Midbrain (tissue), 1 donor: ENCODE data around the gene JAG2.

Source experiments
- DNase-seq: peaks from one replicate; lab custom pipeline; 2025; lab: John Stamatoyannopoulos, UW

The JAG2 gene

DNA sequence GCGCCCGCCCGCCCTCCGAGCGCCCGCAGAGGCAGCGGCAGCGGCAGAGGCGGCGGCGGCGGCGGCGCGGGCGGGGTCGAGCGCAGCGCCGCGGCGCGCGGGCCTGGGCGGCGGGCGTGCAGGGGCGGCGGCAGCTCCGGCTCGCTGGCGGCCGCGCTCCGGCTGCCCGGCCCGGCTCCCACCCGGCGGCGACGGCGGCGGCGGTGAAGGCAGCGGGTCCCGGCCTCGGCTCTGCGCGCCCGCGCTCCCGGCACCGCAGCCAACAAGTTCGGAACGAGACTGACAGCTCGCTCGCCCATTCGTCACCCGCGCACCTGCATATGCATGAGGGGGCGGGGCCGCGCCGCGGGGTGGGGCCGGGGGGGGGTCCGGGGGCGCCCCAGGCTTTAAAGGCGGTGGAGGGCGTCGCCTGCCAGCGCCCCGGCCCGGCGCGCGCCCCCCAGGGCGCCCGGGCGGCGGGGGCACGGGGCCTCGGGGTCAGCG is at the start of gene JAG2:
TSS of gene JAG2 (minus strand) at position 281 of the 483 bp plus-strand sequence. CDS start 356 bp downstream, outside the sequence.
- no peak for DNase-seq

DNA sequence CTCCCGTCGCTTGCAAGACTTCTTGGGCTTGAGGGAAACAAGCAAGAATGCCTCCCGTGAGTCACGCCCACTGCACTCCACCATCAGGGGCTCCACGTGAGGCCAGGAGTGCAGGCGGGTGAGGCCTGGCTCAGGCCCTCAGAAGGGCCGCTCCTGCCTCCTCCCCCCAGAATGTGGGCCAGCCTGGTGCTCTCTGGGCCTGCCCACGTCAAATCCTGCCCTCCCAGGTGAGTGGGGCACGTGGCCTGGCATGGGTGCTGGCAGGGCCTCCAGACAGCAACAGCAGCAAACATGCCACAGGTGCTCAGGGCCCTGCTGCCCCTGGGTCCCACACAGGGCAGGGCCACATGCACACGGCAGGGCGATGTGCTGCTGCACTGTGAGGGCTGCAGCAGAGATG is 49.2 kb upstream of the JAG2 start:
- no peak for DNase-seq

DNA sequence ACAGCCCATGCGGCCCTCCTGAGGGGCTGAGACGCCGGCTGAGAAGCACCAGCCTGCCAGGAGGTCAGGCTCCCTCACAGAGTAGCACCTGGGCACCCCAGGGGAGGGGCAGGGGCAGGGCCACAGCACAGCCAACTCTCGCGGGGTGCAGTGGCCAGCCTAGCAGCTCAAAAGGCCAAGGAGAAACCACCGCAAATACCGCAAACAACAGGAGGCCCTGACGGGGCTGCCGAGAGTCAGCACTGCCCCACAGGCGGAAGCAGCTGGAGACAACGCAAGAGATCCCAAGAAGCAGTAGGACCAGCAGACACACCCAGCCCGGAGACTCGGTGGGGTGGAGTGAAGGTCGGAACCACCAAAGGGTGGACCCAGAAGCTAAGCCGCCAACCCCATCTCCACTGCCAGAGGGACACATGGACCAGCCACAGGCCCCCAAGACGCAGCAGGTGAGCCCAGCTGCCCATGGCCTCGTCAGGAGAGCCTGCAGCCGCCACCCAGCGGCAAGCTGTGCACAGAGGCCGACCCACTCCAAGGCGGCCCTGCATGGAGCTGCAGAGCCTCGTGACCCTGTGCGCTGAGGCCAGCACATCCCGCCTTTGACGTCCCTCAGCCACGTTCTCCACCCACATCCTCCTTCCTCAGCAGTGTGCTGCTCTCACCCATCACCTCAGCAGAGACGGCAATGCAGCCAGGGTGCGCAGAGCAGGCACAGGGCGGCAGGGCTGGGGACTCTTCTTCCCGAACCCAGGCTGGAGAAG is 48.1 kb upstream of the JAG2 start:
- no peak for DNase-seq

DNA sequence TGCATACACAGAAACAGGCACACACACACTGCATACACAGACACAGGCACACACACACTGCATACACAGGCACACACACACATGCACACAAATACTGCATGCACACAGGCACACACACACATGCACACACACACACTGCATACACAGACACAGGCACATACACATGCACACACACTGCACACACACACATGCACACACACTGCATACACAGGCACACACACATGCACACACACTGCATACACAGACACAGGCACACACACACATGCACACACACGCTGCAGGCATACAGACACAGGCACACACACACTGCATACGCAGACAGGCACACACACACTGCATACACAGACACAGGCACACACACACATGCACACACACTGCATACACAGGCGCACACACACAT is 47.0 kb upstream of the JAG2 start:
- DNase-seq: no peak

DNA sequence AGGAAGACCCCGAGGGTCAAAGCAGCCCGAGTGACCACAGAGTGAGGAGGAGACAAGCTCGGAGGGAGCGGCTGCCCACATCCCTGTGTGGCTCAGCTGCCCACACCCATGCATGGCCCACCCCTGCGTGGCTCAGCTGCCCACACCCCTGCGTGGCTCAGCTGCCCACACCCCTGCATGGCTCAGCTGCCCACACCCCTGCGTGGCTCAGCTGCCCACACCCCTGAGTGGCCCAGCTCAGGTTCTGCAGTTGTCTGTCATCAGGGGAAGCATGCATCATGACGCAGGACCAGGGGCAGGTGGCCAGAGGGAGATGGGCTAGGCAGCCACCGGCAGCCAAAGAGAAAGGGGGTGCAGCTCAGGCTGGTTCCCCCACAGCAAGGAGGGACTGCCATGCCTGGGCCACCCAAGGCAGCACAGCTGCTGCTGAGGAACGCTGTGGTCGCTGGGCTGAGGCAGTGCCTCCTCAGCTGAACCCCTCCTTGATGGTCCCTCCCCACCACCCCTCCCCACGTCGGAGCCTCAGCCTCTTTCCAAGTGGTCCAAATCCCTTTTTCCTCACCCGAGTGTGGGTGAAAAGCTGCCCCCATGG is 45.8 kb upstream of the JAG2 start:
- no peak for DNase-seq

DNA sequence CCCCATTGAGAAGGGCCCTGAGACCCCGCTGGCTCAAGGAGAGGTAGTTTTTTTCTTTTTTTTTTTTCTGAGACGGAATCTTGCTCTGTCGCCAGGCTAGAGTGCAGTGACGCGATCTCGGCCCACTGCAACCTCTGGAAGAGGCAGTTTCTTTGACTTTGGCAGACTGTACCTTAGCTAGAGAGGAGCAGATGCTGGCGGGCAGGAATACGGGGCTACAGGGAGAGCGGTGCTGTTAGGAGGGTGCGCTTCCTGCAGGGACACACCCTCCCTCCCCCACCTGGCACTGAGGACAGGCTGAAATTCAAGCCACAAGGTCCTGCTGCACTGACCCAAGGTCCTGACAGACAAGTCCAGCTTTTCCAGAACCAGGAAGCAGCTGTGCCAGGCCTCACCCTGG is 44.8 kb upstream of the JAG2 start:
- DNase-seq: no peak

DNA sequence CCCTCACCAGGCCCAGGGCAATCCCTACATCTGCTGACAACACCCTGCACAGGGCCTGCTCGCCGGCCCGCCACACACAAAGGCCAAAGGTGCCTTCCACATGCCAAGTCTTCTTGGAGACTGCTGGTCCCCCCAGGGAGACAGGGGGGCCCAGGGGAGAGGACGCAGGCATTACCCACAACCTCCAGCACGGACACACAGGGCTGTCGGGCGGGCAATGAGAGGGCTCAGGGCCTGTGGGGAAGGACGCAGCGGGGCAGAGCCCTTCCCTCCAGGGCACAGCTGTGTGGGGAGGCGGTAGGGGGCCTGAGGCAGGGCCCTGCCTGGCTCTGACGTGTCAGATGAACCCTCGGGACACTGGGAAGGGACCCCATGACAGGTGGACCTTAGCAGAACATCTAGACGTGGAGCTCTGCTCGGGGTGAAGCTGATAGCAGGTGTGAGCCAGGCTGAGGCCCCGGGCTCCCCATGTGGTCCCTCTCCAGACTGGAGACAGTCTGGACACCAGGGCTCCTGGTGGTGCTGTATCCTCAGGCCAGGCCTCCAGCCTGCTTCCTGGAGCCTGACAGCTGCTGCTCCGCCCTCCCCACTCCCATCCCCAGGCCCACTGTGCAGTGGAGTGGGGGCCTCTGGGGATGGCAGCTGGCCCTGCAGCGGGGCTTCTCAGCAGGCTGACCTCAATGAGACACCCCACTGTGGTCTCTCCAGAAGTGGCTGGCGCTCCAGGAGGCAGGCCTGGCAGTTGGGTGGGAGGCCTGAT is 44.1 kb upstream of the JAG2 start:
- no peak for DNase-seq

DNA sequence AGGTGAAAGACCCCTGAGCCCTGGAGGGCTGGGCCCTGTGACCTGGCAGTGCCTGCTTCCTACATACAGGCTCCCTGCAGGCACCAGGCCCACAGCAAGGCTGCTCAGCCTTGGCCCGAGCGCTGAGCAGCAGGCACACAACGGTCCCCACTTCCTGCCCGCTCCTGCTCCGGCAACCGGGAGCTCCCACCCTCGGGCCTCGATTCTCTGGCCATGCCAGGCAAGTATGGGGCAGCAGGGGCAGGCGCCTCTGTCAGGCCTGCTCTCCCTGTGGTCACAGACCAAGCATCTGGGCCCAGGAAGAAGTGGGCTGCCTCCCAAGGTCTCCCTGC is 43.1 kb upstream of the JAG2 start:
- DNase-seq: no peak

DNA sequence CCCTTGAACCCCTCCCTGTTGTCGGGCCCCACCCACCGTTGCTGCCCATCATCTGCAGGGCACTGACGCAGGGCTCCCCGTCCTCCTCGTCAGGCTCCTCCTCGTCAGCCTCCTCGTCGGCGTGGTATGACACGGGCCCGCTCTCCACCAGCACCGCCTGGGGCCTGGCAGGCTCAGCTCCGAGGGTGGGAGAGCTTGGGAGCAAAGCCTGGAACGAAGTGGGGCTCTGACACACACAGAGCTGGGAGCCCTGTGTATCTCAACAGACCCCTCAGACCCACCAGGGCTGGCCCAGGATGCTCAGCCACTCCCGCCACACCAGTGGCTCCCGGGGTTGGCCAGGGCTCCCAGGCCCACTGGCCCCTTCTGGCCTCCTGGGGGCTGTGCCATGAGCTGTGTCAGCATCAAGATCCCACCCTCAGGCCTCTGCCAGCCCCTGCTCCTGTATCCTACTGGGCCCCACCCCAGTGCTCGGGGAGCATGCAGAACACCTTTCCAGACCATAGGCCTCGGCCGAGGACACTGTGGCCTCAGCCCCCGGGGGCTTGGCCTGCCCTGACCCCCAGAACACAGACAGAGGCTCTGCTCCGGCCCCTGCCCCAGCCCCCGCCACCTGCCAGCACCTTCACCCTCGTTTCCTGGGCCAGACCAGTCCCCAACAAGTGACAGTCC is 42.6 kb upstream of the JAG2 start:
- DNase-seq: no peak

DNA sequence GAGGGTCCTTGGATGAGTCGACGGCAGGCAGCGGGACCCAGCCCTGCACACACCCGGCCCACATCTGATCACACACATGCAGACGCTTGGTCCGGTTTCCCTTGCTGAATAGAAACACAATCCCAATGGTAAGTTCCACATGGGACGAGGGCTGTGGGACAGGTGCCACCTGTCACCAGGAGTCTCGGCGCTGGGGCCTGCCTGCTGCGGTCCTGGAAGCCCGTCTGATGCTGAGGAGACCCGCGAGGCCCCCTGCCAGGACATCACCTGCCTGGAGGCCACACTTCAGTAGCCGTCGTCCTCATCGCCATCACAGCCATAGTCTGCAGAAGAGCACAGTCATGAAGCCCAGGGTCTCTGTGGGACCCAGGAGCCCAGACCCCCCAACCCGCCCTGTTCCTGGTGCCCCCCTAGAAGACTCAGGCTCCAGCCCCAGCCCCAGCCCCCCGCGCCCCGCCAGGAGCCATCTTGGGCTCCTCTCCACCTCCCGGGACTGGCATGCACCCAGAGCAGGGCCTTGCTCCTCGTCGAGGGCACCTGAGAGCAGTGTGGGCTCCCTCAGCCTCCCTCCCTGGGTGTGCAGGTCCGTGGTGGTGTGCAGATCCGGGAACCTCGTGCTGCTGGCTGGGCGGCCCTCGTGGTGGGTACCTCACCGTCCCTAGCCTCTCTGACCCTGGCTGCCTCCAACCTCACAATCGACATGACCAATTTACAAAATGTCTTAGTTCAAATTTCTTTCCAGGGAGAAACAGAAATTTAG is 41.9 kb upstream of the JAG2 start:
- DNase-seq: no peak

DNA sequence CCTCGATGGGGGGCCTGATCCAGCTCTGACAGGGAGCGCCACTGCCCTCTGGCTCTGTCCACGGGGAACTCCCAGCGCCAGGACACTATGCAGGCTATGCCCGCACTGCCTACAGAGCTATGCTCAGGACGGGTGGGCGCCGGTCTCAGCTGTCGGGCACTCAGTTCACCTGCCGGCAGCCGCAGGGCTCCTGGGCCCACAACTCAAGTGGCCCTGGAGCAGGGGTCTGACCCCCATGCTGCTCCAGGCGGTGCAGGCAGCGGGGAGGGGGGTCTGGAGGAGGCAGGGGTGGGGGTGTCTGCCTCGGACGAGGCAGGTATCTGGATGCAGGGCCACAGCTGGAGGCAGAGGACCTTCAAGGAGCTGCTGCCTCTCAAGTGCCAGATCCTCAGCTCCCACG is 41.1 kb upstream of the JAG2 start:
- no peak for DNase-seq

DNA sequence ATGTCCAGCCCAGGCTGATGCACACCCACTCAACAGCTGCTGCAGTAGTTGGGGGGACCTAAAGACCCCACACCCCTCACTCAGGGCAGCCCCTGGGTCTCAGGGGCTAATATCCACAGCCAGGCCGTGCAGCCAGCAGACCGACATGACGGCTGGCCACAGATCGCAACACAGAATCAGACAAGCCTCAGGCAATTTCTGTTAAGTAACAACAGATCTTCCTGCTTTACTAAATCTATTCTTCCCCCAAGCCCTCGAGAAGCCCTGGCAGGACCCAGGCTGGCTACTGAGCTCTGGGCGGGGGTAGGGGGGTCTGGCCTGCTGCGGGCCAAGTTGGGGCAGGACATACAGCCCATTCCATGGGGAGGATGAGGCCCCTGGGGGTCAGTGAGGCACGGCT is 40.5 kb upstream of the JAG2 start:
- no peak for DNase-seq

DNA sequence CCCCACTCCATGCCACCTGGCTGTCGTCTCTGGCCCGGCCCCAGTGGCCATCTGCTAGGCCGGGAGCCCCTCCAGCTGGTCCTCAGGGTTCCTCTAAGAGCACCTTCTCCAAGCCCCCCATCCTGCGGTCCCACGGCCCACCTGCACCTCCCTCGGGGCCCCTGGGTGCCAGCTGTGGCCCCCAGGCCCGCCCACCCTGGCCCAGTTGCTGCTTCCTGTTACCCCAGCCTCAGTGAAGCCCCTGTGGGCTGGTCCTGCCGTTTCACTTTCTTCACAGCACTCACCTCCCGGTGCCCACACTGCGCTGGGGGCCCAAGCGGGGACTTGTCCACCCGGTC is 40.1 kb upstream of the JAG2 start:
- DNase-seq: no peak

DNA sequence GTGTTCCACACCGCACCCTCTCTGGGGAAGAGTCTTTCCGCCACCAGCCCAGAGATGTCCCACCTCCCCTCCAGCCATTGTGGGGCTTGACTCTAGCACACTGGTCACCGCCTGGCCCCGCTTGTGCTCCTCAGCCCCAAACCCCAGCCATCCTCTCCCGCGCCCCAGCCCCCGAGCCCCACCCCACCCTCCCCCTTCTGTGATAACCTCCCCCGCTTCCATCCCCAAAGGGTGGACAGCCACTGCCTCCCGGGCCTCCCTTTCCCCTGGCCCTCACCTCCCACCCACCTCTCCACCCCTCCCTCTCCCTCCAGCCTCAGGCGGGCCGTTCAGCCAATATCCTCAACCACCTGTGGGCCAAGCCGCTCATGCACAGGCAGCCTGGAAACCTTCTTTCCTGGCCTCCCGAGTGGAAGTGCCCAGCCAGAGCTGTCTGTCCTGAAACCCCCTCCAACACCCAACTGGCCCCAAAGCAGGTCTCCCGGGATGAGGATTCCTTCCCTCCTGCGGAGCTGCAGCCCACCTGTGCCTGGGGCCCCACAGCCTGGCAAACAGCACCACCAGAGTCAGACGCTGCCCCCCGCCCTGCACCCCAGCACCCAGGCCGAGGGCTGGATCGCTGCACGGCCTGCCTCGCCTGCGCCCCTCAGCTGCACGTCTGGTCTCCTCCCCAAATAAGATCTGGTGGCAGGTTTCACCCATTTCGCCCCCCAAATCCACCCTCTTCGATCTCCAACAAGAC is 39.6 kb upstream of the JAG2 start:
- DNase-seq: no peak

DNA sequence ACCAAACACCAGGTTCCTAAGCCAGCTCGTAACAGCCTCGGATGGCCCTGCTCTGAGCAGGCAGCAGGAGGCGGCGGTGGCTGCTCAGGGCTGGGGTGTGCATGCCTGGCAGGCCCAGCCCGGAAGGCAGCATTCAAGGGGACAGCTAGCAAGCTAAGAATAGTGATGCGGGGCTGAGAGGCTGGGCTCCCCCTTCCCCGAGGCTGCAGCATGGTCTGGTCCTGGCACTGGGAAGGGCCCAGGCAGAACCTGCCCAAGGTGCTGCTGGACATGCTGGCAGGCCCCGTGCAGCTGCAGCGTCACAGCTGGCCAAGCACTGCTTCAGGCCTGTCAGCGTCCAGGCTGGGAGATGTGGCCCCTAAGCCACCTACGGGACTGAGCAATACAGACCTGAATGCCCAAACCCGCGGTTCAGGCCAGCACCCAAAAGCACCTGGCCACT is 38.9 kb upstream of the JAG2 start:
- no peak for DNase-seq

DNA sequence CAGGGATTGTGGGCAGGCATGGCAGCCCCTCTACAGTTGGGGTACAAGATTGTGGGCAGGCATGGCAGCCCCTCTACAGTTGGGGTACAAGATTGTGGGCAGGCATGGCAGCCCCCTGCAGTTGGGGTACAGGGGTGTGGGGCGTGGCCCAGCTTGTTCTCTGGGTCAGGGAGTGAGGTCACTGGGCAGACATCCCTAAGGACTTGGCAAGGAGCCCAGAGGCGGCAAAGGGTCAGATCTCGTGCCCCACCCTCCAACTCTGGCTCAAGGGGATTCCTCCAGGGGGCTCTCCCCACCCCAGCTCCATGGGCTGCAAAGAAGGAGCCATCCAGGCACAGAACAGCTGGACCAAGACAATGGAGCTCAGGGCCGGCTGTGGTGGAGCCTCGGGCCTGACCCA is 38.3 kb upstream of the JAG2 start:
- no peak for DNase-seq

DNA sequence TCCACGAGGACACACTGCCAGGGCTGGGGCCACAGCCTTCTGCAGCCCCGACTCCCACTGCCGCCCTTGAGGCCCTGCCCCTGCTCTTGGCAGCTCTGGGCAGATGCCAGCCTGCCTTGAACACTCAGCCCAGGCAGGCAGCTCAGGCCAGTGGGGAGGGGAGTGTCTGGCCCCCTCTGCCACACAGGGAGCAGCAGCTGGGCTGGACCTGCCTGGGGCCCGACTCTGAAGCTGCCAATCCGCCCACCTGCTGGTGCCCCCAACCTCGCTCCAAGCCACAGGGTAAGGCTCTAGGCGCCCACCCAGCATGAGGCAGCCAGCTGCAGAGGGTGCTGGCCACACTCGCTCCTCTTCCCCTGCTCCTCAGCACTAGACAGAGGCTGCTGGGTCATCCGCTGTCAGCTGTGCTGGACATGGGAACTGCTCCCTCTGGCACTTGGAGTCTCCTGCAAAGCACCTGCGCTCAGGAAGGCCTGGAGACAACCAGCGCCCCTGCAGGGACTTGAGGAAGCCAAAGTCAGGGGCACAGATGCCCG is 37.2 kb upstream of the JAG2 start:
- no peak for DNase-seq

DNA sequence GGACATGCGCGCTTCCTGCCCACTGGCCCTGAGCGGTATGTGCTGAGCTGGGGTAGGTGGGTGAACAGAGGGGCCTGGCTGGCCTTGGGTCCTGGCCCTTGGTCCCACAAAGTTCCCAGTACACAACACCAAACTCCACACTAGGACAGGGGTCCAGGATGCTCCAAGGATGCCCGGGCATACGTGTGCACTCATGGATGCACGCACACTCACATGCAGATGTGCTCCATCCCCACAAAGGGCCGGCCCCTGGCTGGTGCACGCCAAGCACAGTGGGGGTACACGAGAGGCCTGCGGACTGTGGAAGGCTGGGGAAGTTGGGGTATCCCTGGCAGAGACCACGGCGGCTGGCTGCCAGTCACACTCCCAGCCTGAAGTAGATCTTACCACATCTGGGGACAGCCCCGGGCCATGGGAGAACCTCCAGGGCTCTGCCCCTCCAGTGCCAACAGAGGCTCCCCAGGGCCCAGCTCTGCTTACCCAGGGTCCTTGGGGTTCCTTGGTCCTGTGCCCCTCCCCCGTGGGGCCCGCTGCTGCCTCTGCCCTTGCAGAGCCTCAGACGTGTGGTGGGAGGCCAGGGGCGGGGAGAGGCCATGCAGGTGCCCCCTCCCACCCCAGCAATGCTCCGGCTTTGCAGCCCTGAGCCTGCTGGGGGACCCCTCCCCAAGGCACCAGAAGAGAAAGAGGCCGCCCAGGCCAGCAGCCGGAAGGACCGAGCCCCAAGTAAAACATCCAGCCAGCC is 36.5 kb upstream of the JAG2 start:
- no peak for DNase-seq

DNA sequence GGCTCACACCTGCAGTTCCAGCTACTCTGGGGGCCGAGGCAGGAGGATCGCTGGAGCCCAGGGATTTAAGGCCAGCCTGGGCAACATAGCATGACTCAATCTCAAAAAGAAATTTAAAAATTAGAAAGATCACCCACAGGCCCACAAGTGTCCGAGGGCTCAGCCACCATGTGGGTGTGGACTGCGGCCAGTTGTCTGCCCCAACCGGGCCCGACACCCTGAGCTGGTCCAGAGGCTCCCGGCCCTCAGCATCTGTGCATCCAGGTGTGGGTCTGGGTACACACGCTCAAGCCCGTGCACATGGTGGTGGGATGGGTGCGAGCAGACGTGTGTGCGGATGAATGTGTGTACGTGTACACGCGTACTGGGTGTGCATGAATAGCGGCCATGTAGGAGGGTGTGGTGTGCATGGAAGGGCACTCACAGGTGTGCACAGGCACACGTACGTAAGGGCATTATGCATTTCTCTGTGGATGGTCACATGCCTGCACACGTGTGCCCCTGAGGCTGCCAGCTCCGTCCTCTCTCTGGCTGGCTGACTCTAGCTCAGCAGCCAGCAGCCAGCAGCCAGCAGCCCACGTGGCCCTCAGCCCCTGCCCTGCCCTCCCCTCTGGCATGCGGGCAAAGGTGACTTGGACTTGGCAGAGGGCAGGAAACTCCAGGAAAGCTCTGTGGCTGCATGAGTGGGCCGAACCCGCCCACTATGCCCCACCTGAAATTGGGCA is 35.8 kb upstream of the JAG2 start:
- peak; percentile 82 for DNase-seq

DNA sequence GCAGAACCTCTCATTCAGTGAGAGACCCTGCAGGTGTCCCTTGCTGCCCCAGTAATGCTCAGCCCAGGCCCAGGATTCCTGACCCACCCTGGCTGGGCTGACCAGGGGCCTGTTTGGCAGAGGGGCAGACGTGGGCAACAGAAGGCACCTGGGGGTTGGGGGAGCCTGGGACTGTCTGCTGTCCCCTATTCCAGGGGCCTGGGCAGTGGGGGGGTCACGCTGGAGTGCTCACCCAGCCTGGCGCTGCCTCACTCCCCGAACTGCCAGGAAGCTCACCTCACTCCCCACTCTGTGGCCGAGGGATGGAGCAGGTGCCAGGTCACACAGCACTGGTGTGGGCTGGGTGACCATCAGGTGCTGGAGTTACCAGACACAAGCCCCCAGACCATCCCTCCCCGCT is 35.1 kb upstream of the JAG2 start:
- no peak for DNase-seq
